ENCODE measurements around the gene MDM2. TPM values are rescaled to one million over a fixed set of nuclear protein-coding genes. Genes with fewer than 3 reads are reported as not detected.

MDM2 gene
- total RNA-seq, 1 experiment from 2014 or later: 95.2 TPM

DNA sequence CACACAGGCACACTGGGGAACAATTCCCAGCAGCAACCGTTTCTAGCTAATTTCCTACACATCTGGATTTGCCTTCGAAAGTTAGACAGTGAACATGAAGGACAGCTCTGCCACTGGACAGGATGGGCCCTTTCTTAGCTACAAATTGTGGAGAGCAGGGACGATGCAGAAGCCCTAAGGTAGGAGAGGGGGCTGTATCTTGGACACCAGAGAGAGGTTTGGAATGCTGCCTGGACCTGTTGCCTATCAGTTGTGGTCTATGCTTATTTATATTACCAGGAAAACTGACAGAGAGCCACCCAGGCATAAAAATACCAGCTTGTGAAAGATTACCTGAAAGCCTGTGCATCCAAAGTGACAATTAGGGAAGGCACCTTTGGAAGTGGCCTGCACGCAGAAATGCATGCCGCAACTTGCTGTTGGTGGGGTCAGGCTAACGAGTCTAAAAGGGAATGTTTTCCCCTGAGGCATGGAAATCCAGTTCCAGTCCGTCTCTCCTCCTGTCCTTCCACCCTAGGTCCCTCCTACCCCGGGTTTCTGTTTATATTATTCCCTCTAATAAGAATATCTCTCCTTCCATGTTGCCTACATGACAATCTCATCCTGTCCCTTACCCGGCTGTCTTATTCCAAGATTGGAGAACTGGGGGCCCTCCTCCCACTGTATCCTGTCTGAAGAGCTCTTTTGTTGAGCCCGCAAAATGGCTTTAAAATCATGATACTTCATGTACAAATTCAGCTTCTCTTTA, 60.2 kb downstream of the MDM2 start:
- intact Hi-C loops (cut with micrococcal nuclease; ENCODE audit: unreplicated experiment): no loop called here
- Histone ChIP-seq H3K27me3 (ENCODE audit: insufficient read depth, low read depth) (no peaks in the 10 kb centered on the region), H3F3A (ENCODE audit: insufficient read depth, low read depth) (no peaks in the 10 kb centered on the region), H3K4me3 (no peak overlapping the region), H3K36me3 (ENCODE audit: low read depth) (no peaks in the 10 kb centered on the region), H3K79me2 (ENCODE audit: low read depth) (no peaks in the 10 kb centered on the region), H3K4me2 (no peak overlapping the region), H3K9me2 (ENCODE audit: insufficient read depth) (no peaks in the 10 kb centered on the region), H4K20me1 (ENCODE audit: insufficient read depth) (no peaks in the 10 kb centered on the region), H3K9me3 (ENCODE audit: insufficient read depth, low read depth) (no peaks in the 10 kb centered on the region), H3K4me1 (replicated peaks; ENCODE audit: insufficient read depth) (no peaks in the 10 kb centered on the region), H2AFZ (no peak overlapping the region), H3K27ac (no peak overlapping the region)
- BruUV-seq (replicated peaks): no TSS peak
- DNase-seq: no peak
- CTCF ChIA-PET: no interaction called here
- POLR2A ChIA-PET (ENCODE audit: unreplicated experiment): no interaction called here
- no peak for TF ChIP-seq EZH2 (IDR thresholded peaks at IDR 0.05; ENCODE audit: low read depth)
- TF ChIP-seq, protein P1, sequence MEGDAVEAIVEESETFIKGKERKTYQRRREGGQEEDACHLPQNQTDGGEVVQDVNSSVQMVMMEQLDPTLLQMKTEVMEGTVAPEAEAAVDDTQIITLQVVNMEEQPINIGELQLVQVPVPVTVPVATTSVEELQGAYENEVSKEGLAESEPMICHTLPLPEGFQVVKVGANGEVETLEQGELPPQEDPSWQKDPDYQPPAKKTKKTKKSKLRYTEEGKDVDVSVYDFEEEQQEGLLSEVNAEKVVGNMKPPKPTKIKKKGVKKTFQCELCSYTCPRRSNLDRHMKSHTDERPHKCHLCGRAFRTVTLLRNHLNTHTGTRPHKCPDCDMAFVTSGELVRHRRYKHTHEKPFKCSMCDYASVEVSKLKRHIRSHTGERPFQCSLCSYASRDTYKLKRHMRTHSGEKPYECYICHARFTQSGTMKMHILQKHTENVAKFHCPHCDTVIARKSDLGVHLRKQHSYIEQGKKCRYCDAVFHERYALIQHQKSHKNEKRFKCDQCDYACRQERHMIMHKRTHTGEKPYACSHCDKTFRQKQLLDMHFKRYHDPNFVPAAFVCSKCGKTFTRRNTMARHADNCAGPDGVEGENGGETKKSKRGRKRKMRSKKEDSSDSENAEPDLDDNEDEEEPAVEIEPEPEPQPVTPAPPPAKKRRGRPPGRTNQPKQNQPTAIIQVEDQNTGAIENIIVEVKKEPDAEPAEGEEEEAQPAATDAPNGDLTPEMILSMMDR (conservative IDR thresholded peaks at IDR 0.05): no peak

DNA sequence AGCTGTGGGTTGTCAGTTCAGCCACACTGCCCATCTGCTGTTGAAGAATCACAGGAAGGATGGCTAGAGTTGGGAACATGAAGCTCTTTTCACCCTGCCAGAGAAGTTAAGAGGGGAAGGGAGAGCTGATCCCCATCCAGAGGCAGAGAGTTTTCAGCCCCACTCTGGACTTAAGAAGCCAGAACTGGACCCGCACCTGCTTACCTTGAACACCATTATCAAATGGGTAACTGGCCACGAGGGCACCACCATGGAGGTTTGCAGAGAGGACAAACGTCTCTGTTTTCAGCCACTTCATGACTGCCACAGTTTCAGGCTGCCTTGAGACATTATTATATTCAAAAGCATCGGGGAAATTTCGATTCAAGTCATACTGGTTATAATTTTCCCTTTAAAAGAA, 62.0 kb downstream of the MDM2 start:
- Histone ChIP-seq H3K27me3 (ENCODE audit: insufficient read depth, low read depth) (no peaks in the 10 kb centered on the region), H3K36me3 (ENCODE audit: low read depth) (no peaks in the 10 kb centered on the region), H3K9me2 (ENCODE audit: insufficient read depth) (no peaks in the 10 kb centered on the region), H3F3A (ENCODE audit: insufficient read depth, low read depth) (no peaks in the 10 kb centered on the region), H2AFZ (no peak overlapping the region), H3K27ac (no peak overlapping the region), H3K79me2 (ENCODE audit: low read depth) (no peaks in the 10 kb centered on the region), H4K20me1 (ENCODE audit: insufficient read depth) (no peaks in the 10 kb centered on the region), H3K4me1 (replicated peaks; ENCODE audit: insufficient read depth) (no peaks in the 10 kb centered on the region), H3K9me3 (ENCODE audit: insufficient read depth, low read depth) (no peaks in the 10 kb centered on the region), H3K4me3 (no peak overlapping the region), H3K4me2 (no peak overlapping the region)
- intact Hi-C loops (cut with micrococcal nuclease; ENCODE audit: unreplicated experiment): no loop called here
- CTCF ChIA-PET: no interaction called here
- DNase-seq: no peak
- BruUV-seq (replicated peaks): no TSS peak
- POLR2A ChIA-PET (ENCODE audit: unreplicated experiment): interaction anchor here (0.6 kb wide), 1 partner anchor 111 kb away, joined by 7 read pairs; no protein-coding TSS in a partner anchor
- TF ChIP-seq EZH2 (IDR thresholded peaks at IDR 0.05; ENCODE audit: low read depth): no peak
- TF ChIP-seq, protein P1 (conservative IDR thresholded peaks at IDR 0.05): no peak

DNA sequence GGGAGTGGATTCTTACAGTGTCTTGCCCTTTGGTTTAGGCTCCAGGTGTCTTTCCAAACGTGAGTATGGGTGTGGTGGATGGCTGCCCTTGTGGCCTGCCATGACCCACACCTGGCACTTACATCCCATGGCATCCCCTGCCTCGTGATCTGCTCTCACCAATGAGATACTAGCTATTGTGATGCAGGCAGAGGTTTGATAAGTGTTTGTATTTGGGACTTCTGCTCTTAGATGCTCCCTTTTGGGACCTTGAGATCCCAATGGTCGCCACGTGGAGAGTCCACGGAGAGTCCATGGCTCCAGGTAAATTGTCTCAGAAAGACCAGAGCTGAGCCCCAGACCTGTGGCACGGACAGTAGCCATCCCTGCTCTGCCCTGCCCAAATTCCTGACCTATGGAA, 62.5 kb downstream of the MDM2 start:
- H2AFZ ChIP-seq: no peak overlapping the region
- BruUV-seq (replicated peaks): no TSS peak
- H3K27me3 ChIP-seq (ENCODE audit: insufficient read depth, low read depth): no peaks in the 10 kb centered on the region
- no peaks in the 10 kb centered on the region for H3F3A ChIP-seq (ENCODE audit: insufficient read depth, low read depth)
- intact Hi-C loops (cut with micrococcal nuclease; ENCODE audit: unreplicated experiment): no loop called here
- CTCF ChIA-PET: no interaction called here
- no peaks in the 10 kb centered on the region for H3K4me1 ChIP-seq (replicated peaks; ENCODE audit: insufficient read depth)
- H3K79me2 ChIP-seq (ENCODE audit: low read depth): no peaks in the 10 kb centered on the region
- H3K9me2 ChIP-seq (ENCODE audit: insufficient read depth): no peaks in the 10 kb centered on the region
- no peak overlapping the region for H3K4me3 ChIP-seq
- TF ChIP-seq EZH2 (IDR thresholded peaks at IDR 0.05; ENCODE audit: low read depth): no peak
- TF ChIP-seq, protein P1 (conservative IDR thresholded peaks at IDR 0.05): no peak
- H3K4me2 ChIP-seq: no peak overlapping the region
- no peaks in the 10 kb centered on the region for H3K36me3 ChIP-seq (ENCODE audit: low read depth)
- no peaks in the 10 kb centered on the region for H4K20me1 ChIP-seq (ENCODE audit: insufficient read depth)
- DNase-seq: no peak
- H3K27ac ChIP-seq: no peak overlapping the region
- POLR2A ChIA-PET (ENCODE audit: unreplicated experiment): interaction anchor here (0.6 kb wide), 1 partner anchor 111 kb away, joined by 7 read pairs; no protein-coding TSS in a partner anchor
- H3K9me3 ChIP-seq (ENCODE audit: insufficient read depth, low read depth): no peaks in the 10 kb centered on the region
